NAMALWA (cell line): Measurements from ENCODE around the gene HRH2.
"Not testable (repeated sequence)": the region's sequence is repeated elsewhere in the genome, so short reads cannot be mapped to it uniquely, and the experiment has no call there.

Experiments used
- DNase-seq: peaks from one replicate; pipeline ENCODE4 v3.0.0-alpha.2; 2015; ENCODE audit warnings: low spot score

The HRH2 gene

DNA sequence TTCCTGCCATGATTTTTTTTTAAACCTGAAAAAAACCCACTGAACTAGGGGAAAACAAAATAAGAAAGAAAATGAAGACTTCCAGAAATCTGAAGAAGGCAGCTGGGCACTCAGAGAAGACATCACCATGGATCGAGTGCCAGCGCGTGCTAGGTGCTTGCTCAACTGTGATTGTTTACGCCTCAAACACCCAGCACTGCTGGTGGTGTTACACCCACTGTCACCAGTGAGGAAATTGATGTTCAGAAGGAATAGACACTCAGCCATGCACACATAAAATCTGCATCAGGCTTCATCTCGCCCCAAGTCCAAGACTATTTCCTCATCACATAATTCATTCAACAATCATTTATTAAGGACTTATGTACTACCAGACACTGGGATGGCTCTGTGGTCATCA is 82.1 kb downstream of the HRH2 start:
- no peak for DNase-seq

DNA sequence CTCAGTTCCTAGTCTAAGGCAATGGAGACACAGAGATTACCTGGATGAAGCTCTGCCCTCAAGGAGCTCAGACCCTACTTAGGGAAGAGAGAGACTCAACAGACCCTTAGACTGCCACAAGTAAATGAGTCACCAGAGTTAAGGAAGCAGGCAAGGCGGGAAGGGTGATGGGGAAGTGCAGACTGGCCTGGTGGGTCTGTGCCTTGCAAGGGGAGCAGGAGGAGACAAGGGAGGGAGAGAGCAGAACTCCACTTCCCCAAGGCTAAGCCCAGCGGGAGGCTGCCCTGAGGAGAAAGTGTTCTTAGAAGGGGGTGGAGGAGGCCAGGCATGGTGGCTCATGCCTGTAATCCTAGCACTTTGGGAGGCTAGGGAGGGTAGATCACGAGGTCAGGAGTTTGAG is 83.7 kb downstream of the HRH2 start:
- DNase-seq: no peak

GRCh38 chr5:175742290-175742994 is 84.6 kb downstream of the HRH2 start:
- DNase-seq: no peak

DNA sequence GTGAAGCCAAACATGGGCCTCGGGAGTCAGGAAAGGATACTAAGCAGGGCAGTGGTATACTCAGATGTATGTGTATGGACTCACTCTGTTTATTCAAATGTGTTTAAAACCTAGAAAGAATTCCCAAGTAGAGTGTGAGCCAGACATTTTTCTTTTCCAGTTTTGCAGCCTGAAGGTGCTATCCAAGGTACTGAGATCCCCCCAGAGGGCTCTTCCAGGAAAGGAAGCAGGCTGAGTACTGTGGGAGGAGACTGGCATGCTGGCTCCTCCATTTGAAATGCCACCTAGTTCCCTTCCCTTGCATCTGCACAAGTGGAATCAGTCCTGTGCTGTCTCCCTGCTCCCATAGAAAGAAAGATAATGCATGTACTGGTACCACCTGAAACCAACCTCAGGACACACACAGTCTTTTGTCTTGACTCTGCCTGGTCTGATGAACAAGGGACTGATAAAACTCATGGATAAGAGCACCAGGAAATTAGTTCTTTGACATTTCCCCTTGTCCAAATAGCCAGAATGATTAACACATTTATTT is 85.9 kb downstream of the HRH2 start:
- no peak for DNase-seq

- DNase-seq: no peak
Measured at GRCh38 chr5:175745210-175745609, 87.3 kb downstream of the HRH2 start.

DNA sequence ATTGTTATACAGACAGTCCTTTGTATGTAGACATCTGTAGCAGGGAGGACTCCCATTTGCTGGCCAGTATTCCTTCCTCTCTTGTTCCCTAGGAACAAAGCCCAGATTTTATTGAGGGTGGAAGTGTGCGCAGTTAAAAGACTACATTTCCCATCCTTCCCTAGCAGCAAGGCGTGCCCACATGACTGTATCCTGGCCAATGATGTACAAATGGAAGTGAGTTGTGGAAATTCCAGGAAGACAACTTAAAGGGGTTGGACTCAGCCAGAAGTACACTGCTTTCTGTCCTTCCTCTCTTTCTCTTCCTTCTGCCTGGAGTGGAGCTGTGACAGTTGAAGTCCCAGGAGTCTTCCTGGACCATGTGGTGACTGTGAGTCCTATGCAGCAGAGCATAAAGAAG is 89.0 kb downstream of the HRH2 start:
- DNase-seq: no peak

- no peak for DNase-seq
Measured at GRCh38 chr5:175747539-175748060, 89.7 kb downstream of the HRH2 start.

DNA sequence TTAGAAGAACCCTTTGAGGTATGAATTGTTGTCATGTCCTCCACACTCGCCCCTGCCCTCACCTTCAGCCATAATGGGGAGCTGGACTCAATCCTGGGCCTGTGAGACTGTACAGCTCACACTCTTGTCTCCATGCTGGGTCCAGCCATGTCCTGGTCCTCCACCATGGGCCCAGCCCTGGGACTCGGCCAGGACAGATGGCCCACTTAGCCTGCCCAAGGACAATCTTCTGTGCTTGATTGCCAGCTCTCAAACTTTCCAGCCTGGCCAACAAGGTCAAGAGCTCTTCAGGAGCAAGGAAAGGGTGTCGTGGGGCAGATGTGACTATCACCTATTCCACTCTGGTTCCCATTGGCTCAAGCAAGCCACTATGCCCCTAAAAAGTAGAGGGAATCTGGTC is 90.8 kb downstream of the HRH2 start:
- DNase-seq: no peak

GRCh38 chr5:175749591-175749990 is 91.7 kb downstream of the HRH2 start:
- DNase-seq: no peak

GRCh38 chr5:175750511-175750931 is 92.7 kb downstream of the HRH2 start:
- no peak for DNase-seq

DNA sequence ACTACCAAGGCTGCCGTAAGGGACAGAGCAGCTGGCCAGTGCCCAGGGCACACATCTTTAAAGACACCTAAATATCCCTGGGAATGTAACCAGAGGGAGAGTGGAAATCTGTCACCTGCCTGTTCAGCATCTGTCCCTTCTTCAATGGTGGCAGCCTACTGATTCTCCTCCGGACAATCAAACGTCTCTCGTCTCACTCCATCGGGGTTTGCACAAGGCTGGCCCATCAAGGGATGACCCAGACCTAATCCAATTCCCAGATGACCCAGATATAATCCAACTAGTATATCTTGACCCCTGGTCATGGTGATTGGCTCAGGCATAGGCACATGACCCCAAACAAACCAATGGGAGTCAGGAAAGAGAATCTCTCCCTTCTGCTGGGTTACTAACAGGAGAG is 93.5 kb downstream of the HRH2 start:
- no peak for DNase-seq

DNA sequence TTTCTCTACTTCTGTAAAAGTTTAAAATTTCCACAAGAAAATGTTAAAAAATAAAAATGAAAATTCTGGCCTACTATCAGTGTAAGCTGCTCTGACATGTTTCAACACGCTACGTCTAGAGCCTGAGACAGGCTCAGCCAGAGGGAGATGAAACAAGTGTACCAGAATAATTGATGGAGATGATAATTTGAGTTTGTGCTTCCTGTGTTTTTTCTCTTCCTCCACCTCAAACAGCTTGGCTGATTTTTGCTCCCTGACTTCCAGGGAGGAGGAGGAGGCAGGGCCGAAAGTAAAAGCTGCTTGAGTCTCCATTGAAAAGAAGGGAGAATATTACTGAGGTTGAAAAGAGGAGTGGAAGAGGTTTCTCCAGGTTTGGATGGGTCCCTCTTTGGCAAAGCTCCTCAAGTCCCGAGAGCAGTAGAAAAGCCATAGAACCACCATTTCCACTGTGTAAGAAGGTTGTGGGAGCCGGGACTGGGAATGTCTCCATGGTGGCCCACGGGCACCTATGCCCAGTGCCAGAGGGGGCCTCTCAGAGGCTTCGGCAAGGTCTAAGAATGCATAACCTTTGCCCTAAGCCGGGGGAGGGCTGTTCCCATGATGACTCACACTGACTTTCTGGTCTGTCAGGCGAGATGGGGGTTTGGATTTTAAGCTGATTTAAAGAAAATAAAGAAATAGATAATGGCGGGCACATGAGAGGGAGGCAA is 95.1 kb downstream of the HRH2 start:
- no peak for DNase-seq

DNA sequence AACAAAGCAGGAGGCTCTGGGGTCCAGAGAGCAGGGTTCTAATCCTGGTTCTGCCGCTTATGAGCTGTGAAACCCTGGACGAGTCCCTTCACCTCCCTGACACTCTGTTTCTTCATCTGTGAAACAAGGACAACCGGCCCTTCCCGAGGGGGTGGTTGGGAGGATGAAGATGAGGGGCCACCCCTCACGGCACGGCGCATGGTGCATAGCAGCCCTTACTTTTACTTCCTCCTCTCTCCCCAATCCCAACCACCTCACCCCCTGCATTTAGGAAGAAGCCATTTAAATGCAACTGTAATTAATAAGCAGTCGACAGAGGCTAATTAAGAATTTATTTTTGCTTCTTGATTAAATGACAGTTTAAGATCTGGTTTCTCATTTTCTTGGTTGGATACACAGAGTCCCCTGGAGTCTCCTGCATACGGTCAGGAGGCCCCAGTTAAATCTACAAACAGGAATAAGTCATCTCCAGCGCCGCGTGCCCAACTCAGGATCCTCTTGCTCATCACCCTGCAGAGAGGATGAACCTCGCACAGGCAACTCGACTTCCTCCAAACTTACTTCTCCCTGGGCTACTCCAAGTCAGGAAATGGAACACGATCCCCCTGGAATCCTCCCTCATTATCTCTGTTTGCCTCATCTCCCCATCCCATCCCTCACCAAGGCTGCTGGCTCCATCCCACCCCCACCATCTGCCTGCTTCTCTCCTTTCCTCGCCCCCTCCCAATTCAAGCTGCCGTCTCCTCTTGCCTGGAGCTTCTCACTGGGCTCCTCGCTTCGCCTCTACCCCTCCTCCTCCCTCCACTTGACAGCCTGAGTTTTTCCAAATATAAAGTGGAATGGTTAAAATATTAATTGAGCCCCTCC is 95.9 kb downstream of the HRH2 start:
- no peak for DNase-seq

- DNase-seq: not testable (repeated sequence)
Measured at GRCh38 chr5:175759991-175760390, 102.1 kb downstream of the HRH2 start.
